ENCODE results near the gene MYO7B. TPM values are rescaled to one million over a fixed set of nuclear protein-coding genes. Genes with fewer than 3 reads are reported as not detected.
A peak's percentile ranks its signal among the peaks of the same experiment; 100 is the strongest.

The MYO7B gene
- total RNA-seq, 1 donor from 2014 or later = 1.5 TPM

GRCh38 chr2:127586746-127587295 lies 51.3 kb downstream of the MYO7B start:
- no peak for DNase-seq (ENCODE audit: low read depth, low spot score)

GRCh38 chr2:127588241-127588640 lies 52.8 kb downstream of the MYO7B start:
- DNase-seq (ENCODE audit: low read depth, low spot score) = no peak

GRCh38 chr2:127589358-127589757 lies 53.9 kb downstream of the MYO7B start:
- no peak for DNase-seq (ENCODE audit: low read depth, low spot score)

- no peak for DNase-seq (ENCODE audit: low read depth, low spot score)
These were observed 54.4 kb downstream of the MYO7B start for GRCh38 chr2:127589841-127590240.

- DNase-seq (ENCODE audit: low read depth, low spot score) = no peak
These were observed 55.1 kb downstream of the MYO7B start for GRCh38 chr2:127590386-127591190.

GRCh38 chr2:127591221-127591923 lies 55.9 kb downstream of the MYO7B start:
- DNase-seq (ENCODE audit: low read depth, low spot score) = peak; percentile 24

- DNase-seq (ENCODE audit: low read depth, low spot score) = no peak
These were observed 57.3 kb downstream of the MYO7B start for GRCh38 chr2:127592761-127593227.

- no peak for DNase-seq (ENCODE audit: low read depth, low spot score)
These were observed 58.0 kb downstream of the MYO7B start for GRCh38 chr2:127593228-127594115.

- DNase-seq (ENCODE audit: low read depth, low spot score) = no peak
These were observed 58.7 kb downstream of the MYO7B start for GRCh38 chr2:127594116-127594591.

- DNase-seq (ENCODE audit: low read depth, low spot score) = no peak
These were observed 61.0 kb downstream of the MYO7B start for GRCh38 chr2:127596311-127597045.

- DNase-seq (ENCODE audit: low read depth, low spot score) = no peak
These were observed 61.8 kb downstream of the MYO7B start for GRCh38 chr2:127597046-127597983.

GRCh38 chr2:127597984-127598380 lies 62.5 kb downstream of the MYO7B start:
- no peak for DNase-seq (ENCODE audit: low read depth, low spot score)

- no peak for DNase-seq (ENCODE audit: low read depth, low spot score)
These were observed 63.2 kb downstream of the MYO7B start for GRCh38 chr2:127598711-127599110.

- DNase-seq (ENCODE audit: low read depth, low spot score) = no peak
These were observed 63.7 kb downstream of the MYO7B start for GRCh38 chr2:127599211-127599610.

- no peak for DNase-seq (ENCODE audit: low read depth, low spot score)
These were observed 69.5 kb downstream of the MYO7B start for GRCh38 chr2:127604986-127605385.

- no peak for DNase-seq (ENCODE audit: low read depth, low spot score)
These were observed 70.3 kb downstream of the MYO7B start for GRCh38 chr2:127605691-127606263.

- no peak for DNase-seq (ENCODE audit: low read depth, low spot score)
These were observed 71.3 kb downstream of the MYO7B start for GRCh38 chr2:127606625-127607398.

GRCh38 chr2:127607399-127607908 lies 72.0 kb downstream of the MYO7B start:
- DNase-seq (ENCODE audit: low read depth, low spot score) = no peak

Data from pulmonary artery endothelial cell (primary cell).